DOHH2 (cell line): ENCODE data around the gene RAB22A.

Source experiments
- CTCF ChIP-seq: fragments of 200-600 bp; sonication (generic); IDR thresholded peaks from one replicate; pipeline ENCODE4 v1.5.1; 2014; ENCODE audit warnings: antibody characterized with exemption, mild to moderate bottlenecking, low read depth, low read length; ENCODE audit not compliant: poor library complexity, severe bottlenecking
- EZH2phosphoT487 ChIP-seq: fragments of 200-600 bp; sonication (generic); IDR thresholded peaks from 2 replicates; pipeline ENCODE4 v1.6.1; 2017; ENCODE audit warnings: borderline replicate concordance, mild to moderate bottlenecking, antibody characterized with exemption, low read length, moderate library complexity, mixed read lengths

GRCh38 chr20:58401162-58401561 lies 91.6 kb downstream of the RAB22A start:
- no peak for TF ChIP-seq CTCF
- TF ChIP-seq EZH2phosphoT487 = no peak
